Lower leg skin (tissue), 4 donors: ENCODE data around the gene DLG2. TPM values are rescaled to one million over a fixed set of nuclear protein-coding genes. Genes with fewer than 3 reads are reported as not detected.
"Not testable (repeated sequence)": the region's sequence is repeated elsewhere in the genome, so short reads cannot be mapped to it uniquely, and the experiment has no call there.

Source experiments
- DNase-seq, 2 donors: peaks; one replicate each; pipeline ENCODE4 v3.0.0-alpha.2; 2019; ENCODE audit warnings: low spot score in 2 of 2
- H3K4me3 ChIP-seq: fragments of 200-600 bp; sonication (generic); 2 replicates; pipeline ENCODE4 v1.5.1; 2017; ENCODE audit warnings: mild to moderate bottlenecking, low read depth; ENCODE audit not compliant: poor library complexity, severe bottlenecking
- CTCF ChIP-seq, 3 donors: fragments of 450-650 bp; IDR thresholded peaks; one replicate each; pipeline ENCODE4 v1.5.1; 2016; ENCODE audit warnings: antibody characterized with exemption in 3 of 3, mild to moderate bottlenecking in 3 of 3, moderate library complexity in 2 of 3
- POLR2A ChIP-seq, 2 donors: fragments of 450-650 bp; IDR thresholded peaks; one replicate each; pipeline ENCODE4 v1.6.1; 2016 to 2017; ENCODE audit warnings: antibody characterized with exemption in 2 of 2, mild to moderate bottlenecking in 1 of 2, moderate library complexity in 1 of 2
- WGBS, 2 donors: methylation state at CpG; one replicate each; pipeline ENCODE4 v1.1.5; 2018; 5-methylcytosine and 5-hydroxymethylcytosine counted together
- intact Hi-C: fragments of 100-400 bp; cut with DNase I; formaldehyde crosslinking; loops from one replicate; pipeline ENCODE4 v1.15.0; 2023; ENCODE audit warnings: low total_unique reads
- total RNA-seq, 4 donors: library from RNA; depleted of rRNA; stranded (reverse); fragments of >200 nt; gene quantifications; one replicate each; pipeline ENCODE4 v1.1.0, GENCODE V29; 2016

Gene DLG2
- total RNA-seq, 4 donors from 2014 or later: 37.6 to 68.3 (median 46.0) TPM

GRCh38 chr11:85385111-85385510 lies 242.0 kb downstream of the DLG2 start:
- intact Hi-C loops: no loop called here
- no peak for TF ChIP-seq CTCF (IDR thresholded peaks at IDR 0.05)
- no peak for TF ChIP-seq POLR2A (IDR thresholded peaks at IDR 0.05)
- DNase-seq: no peak
- WGBS, 2 donors: 69 to 74% methylated on average over 1 of the region's 1 CpG
- H3K4me3 ChIP-seq: no peak overlapping the region

- 79 to 88% methylated on average over 2 of the region's 2 CpGs for WGBS, 2 donors
- no peak for TF ChIP-seq CTCF (IDR thresholded peaks at IDR 0.05)
- TF ChIP-seq POLR2A (IDR thresholded peaks at IDR 0.05): no peak
- intact Hi-C loops: no loop called here
- DNase-seq: no peak
- H3K4me3 ChIP-seq: no peak overlapping the region
Measured at GRCh38 chr11:85379066-85379465, 248.1 kb downstream of the DLG2 start.

- TF ChIP-seq CTCF (IDR thresholded peaks at IDR 0.05): no peak
- DNase-seq: no peak
- intact Hi-C loops: no loop called here
- no peak overlapping the region for H3K4me3 ChIP-seq
Measured at GRCh38 chr11:85377901-85378300, 249.2 kb downstream of the DLG2 start.

- TF ChIP-seq POLR2A (IDR thresholded peaks at IDR 0.05) (no peak), CTCF (IDR thresholded peaks at IDR 0.05) (no peak)
- no peak for DNase-seq
- H3K4me3 ChIP-seq: no peak overlapping the region
- 84 to 86% methylated on average over 6 of the region's 6 CpGs for WGBS, 2 donors
- intact Hi-C loops: no loop called here
Measured at GRCh38 chr11:85359859-85360258, 267.3 kb downstream of the DLG2 start.

- TF ChIP-seq CTCF (IDR thresholded peaks at IDR 0.05): no peak
- TF ChIP-seq POLR2A (IDR thresholded peaks at IDR 0.05): no peak
- intact Hi-C loops: no loop called here
- DNase-seq: no peak
- H3K4me3 ChIP-seq: no peak overlapping the region
Measured at GRCh38 chr11:85355921-85356320, 271.2 kb downstream of the DLG2 start.

GRCh38 chr11:85349539-85349938 lies 277.6 kb downstream of the DLG2 start:
- intact Hi-C loops, H3K4me3 ChIP-seq, DNase-seq: not testable (repeated sequence)
- WGBS, 2 donors: 98 to 100% methylated on average over 2 of the region's 2 CpGs
